T1000 (cell line): ENCODE results near the gene ARHGEF10L.
A peak's percentile ranks its signal among the peaks of the same experiment; 100 is the strongest.
"Not testable (repeated sequence)": the region's sequence is repeated elsewhere in the genome, so short reads cannot be mapped to it uniquely, and the experiment has no call there.

Source experiments
- DNase-seq: peaks from one replicate; lab custom pipeline; 2025; ENCODE audit warnings: mixed read lengths; lab: John Stamatoyannopoulos, UW

The ARHGEF10L gene

GRCh38 chr1:17612831-17613230, 73.3 kb downstream of the ARHGEF10L start:
- no peak for DNase-seq

GRCh38 chr1:17614586-17614985, 75.1 kb downstream of the ARHGEF10L start:
- no peak for DNase-seq

- DNase-seq, result no peak
Observed at GRCh38 chr1:17615157-17615556, 75.7 kb downstream of the ARHGEF10L start.

GRCh38 chr1:17615959-17616358, 76.5 kb downstream of the ARHGEF10L start:
- DNase-seq, result no peak

- DNase-seq, result no peak
Observed at GRCh38 chr1:17616731-17617279, 77.3 kb downstream of the ARHGEF10L start.

GRCh38 chr1:17617787-17618557, 78.5 kb downstream of the ARHGEF10L start:
- DNase-seq, result no peak

GRCh38 chr1:17618558-17619247, 79.2 kb downstream of the ARHGEF10L start:
- DNase-seq, result no peak

GRCh38 chr1:17620448-17620847, 81.0 kb downstream of the ARHGEF10L start:
- no peak for DNase-seq

- no peak for DNase-seq
Observed at GRCh38 chr1:17621691-17622090, 82.2 kb downstream of the ARHGEF10L start.

- DNase-seq, result no peak
Observed at GRCh38 chr1:17622823-17623222, 83.3 kb downstream of the ARHGEF10L start.

- DNase-seq, result peak; percentile 18
Observed at GRCh38 chr1:17624611-17625233, 85.2 kb downstream of the ARHGEF10L start.

- no peak for DNase-seq
Observed at GRCh38 chr1:17627239-17628052, 87.9 kb downstream of the ARHGEF10L start.

- not testable (repeated sequence) for DNase-seq
Observed at GRCh38 chr1:17629046-17629445, 89.5 kb downstream of the ARHGEF10L start.

- no peak for DNase-seq
Observed at GRCh38 chr1:17629460-17629859, 90.0 kb downstream of the ARHGEF10L start.

- no peak for DNase-seq
Observed at GRCh38 chr1:17630048-17630830, 90.7 kb downstream of the ARHGEF10L start.

GRCh38 chr1:17630986-17631385, 91.5 kb downstream of the ARHGEF10L start:
- DNase-seq, result no peak

- DNase-seq, result no peak
Observed at GRCh38 chr1:17631410-17631809, 91.9 kb downstream of the ARHGEF10L start.

- no peak for DNase-seq
Observed at GRCh38 chr1:17632106-17632505, 92.6 kb downstream of the ARHGEF10L start.

- DNase-seq, result peak; percentile 40
Observed at GRCh38 chr1:17632541-17633184, 93.2 kb downstream of the ARHGEF10L start.

- peak; percentile 32 for DNase-seq
Observed at GRCh38 chr1:17633654-17634053, 94.2 kb downstream of the ARHGEF10L start.
